HFFc6 (cell line): ENCODE data around the gene CHD5. TPM values are rescaled to one million over a fixed set of nuclear protein-coding genes. Genes with fewer than 3 reads are reported as not detected.

Experiments
- DNase-seq: peaks from one replicate; pipeline ENCODE4 v3.0.0-alpha.2; 2018
- H3K27ac Mint-ChIP-seq: 2 replicates; pipeline ENCODE4 v1.8.0; 2020; ENCODE audit warnings: mild to moderate bottlenecking, mixed read lengths
- H3K27me3 Mint-ChIP-seq: 2 replicates; pipeline ENCODE4 v1.8.0; 2021; ENCODE audit warnings: mild to moderate bottlenecking, moderate library complexity, mixed read lengths; ENCODE audit not compliant: insufficient read depth
- H3K36me3 Mint-ChIP-seq: 2 replicates; pipeline ENCODE4 v1.8.0; 2021; ENCODE audit warnings: low read depth, mixed read lengths
- H3K4me1 Mint-ChIP-seq: 2 replicates; pipeline ENCODE4 v1.8.0; 2020; ENCODE audit warnings: low read depth, mixed read lengths
- H3K4me3 Mint-ChIP-seq: 2 replicates; pipeline ENCODE4 v1.8.0; 2020; ENCODE audit warnings: mild to moderate bottlenecking, moderate library complexity, mixed read lengths
- H3K9me3 Mint-ChIP-seq: 2 replicates; pipeline ENCODE4 v1.8.0; 2020; ENCODE audit warnings: mild to moderate bottlenecking, mixed read lengths
- total RNA-seq, 6 experiments: library from RNA; stranded (reverse); fragmentation: NEBNext Ultra II Directional; extraction: Animal tissue kit (Norgen Biotek cat#: 25700); gene quantifications; 2 replicates in 1 of 6; 3 replicates in 5 of 6; pipeline ENCODE4 v1.2.3, GENCODE V29; 2021
- TF ChIP-seq, protein P1 (sequence below): fragments of 200-600 bp; sonication (generic); IDR thresholded peaks from 2 replicates; pipeline ENCODE4 v1.5.0; 2021; ENCODE audit warnings: antibody characterized with exemption, mild to moderate bottlenecking

Gene CHD5
- total RNA-seq, 6 experiments from 2014 or later = 0.05 to 0.36 (median 0.16) TPM; not detected in 2

DNA sequence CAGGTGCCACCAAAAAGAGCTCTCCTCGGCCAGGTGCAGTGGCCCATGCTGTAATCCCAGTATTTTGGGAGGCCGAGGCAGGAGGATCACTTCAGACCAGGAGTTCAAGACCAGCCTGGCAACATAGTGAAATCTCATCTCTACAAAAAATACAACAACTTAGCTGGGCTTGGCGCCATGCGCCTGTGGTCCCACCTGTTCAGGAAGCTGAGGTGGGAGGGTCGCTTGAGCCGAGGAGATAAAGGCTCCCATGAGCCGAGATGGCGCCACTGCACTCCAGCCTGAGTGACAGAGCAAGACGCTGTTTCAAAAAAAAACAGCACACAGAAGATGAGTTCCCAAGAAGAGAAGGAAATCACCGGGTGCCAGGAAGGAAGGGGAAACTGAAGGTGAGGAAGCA is 67.0 kb downstream of the CHD5 start:
- H3K9me3 Mint-ChIP-seq = peaks cover 9% of the 10 kb centered on the region
- no peak overlapping the region for H3K4me3 Mint-ChIP-seq
- 0 out of 2 replicates have a peak, but pooled peaks cover 6% of the 10 kb centered on the region for H3K36me3 Mint-ChIP-seq
- H3K27me3 Mint-ChIP-seq = peaks cover 26% of the 10 kb centered on the region
- DNase-seq = no peak
- no peak overlapping the region for H3K27ac Mint-ChIP-seq
- TF ChIP-seq, protein P1, sequence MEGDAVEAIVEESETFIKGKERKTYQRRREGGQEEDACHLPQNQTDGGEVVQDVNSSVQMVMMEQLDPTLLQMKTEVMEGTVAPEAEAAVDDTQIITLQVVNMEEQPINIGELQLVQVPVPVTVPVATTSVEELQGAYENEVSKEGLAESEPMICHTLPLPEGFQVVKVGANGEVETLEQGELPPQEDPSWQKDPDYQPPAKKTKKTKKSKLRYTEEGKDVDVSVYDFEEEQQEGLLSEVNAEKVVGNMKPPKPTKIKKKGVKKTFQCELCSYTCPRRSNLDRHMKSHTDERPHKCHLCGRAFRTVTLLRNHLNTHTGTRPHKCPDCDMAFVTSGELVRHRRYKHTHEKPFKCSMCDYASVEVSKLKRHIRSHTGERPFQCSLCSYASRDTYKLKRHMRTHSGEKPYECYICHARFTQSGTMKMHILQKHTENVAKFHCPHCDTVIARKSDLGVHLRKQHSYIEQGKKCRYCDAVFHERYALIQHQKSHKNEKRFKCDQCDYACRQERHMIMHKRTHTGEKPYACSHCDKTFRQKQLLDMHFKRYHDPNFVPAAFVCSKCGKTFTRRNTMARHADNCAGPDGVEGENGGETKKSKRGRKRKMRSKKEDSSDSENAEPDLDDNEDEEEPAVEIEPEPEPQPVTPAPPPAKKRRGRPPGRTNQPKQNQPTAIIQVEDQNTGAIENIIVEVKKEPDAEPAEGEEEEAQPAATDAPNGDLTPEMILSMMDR = no peak
- H3K4me1 Mint-ChIP-seq = peaks cover 21% of the 10 kb centered on the region

DNA sequence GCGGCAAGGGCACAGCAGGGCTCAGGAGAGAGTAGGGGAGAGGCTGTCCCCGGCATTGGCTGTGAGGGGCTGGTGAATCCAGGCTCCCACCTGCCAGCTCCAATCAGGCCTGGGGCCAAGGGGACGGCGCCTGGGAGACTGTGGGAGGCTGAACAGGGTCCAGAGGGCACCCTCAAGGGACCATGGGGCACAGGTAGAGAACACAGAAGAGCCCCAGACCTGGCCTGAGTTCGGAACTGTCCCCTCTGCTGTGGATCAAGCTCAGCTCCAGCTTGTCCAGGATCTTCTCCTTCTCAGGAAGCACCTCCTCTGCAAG is 67.5 kb downstream of the CHD5 start:
- Mint-ChIP-seq H3K27me3 (peaks cover 26% of the 10 kb centered on the region), H3K4me3 (no peak overlapping the region), H3K4me1 (peaks cover 19% of the 10 kb centered on the region), H3K9me3 (peaks cover 9% of the 10 kb centered on the region), H3K27ac (no peak overlapping the region), H3K36me3 (0 out of 2 replicates have a peak, but pooled peaks cover 6% of the 10 kb centered on the region)
- DNase-seq = no peak
- TF ChIP-seq, protein P1 = no peak

DNA sequence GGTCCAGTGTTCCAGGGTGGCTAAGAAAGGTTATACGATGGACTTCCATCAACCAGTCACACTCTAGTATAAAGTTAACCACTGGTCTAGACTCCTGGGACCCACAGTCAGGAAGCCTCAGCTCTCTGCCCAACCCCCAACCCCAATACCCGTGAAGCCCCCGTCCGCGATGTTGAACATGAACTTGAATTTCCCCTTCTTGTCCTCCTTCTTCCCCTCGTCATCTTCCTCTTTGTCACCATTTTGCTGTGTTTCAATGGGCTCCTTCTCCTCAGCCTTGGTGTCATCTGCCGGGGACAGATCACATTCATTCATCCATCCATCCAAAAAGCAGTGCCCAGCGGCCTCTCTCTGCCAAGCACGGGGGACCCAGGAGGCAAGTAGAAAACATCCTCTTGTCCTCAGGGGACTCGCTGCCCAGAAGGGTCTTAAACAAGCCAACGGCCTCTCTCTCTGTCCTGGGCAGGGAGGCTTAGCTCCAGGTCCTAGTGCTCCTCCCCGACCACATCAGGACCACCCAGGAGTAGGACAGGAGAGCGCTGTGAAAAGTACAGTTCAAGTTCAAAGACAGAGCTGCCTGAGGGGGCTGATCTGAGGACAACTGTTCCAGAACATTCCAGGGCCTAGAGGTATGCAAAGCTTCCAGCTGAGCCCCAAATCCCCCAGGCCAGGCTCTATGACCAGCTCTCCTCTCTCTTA is 68.0 kb downstream of the CHD5 start:
- Mint-ChIP-seq H3K9me3 (peaks cover 9% of the 10 kb centered on the region), H3K4me1 (peaks cover 18% of the 10 kb centered on the region), H3K27ac (no peak overlapping the region), H3K36me3 (0 out of 2 replicates have a peak, but pooled peaks cover 6% of the 10 kb centered on the region), H3K27me3 (peaks cover 26% of the 10 kb centered on the region), H3K4me3 (no peak overlapping the region)
- no peak for DNase-seq
- TF ChIP-seq, protein P1 = no peak

DNA sequence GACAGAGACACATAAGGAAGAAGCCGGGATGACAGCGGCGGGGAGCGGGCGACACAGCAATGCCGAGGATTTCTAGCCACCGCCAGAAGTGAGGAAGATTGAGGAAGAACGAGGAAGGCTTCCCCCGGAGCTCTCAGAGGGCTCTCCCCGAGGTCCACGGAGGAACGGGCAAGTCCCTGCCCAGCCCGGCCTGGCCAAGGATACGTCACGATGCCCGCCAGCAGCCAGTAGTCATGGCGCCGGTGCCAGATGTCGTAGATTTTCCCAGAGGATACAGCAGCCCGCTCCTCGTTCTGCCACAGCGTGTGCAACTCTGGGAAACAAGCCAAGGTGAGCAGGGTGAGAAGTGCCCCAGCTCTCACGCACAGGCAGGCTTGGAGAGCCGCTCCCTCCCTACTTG is 68.5 kb downstream of the CHD5 start:
- Mint-ChIP-seq H3K27ac (no peak overlapping the region), H3K4me1 (peaks cover 13% of the 10 kb centered on the region), H3K4me3 (no peak overlapping the region), H3K27me3 (peaks cover 26% of the 10 kb centered on the region), H3K9me3 (peaks cover 3% of the 10 kb centered on the region), H3K36me3 (0 out of 2 replicates have a peak, but pooled peaks cover 1% of the 10 kb centered on the region)
- DNase-seq = no peak
- TF ChIP-seq, protein P1 = no peak

DNA sequence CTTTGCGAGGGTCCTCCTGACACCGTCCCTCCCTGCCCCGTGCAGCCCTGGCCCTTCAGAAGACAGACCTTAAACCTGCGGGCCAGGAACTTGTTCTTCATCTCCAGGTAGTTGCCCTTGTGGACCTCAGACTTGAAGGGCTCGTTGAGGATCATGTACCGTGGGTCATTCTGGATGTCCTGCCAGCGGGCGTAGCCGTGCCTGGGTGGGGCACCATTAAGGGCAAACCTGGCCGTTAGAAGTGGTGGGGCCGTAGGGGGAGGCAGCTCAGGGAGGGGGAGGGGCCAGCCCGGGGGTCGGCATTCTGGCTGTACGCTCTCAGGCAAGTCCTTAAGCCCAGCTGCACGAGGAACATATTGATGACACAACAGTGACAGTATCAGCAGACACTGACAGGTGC is 69.8 kb downstream of the CHD5 start:
- Mint-ChIP-seq H3K27me3 (peaks cover 26% of the 10 kb centered on the region), H3K4me1 (peaks cover under 1% of the 10 kb centered on the region; the same call in 1 of the 2 replicates), H3K27ac (no peak overlapping the region), H3K36me3 (no peaks in the 10 kb centered on the region), H3K9me3 (no peaks in the 10 kb centered on the region), H3K4me3 (no peak overlapping the region)
- TF ChIP-seq, protein P1 = no peak
- no peak for DNase-seq
